ENCODE measurements around the gene CD177.

Gene CD177

DNA sequence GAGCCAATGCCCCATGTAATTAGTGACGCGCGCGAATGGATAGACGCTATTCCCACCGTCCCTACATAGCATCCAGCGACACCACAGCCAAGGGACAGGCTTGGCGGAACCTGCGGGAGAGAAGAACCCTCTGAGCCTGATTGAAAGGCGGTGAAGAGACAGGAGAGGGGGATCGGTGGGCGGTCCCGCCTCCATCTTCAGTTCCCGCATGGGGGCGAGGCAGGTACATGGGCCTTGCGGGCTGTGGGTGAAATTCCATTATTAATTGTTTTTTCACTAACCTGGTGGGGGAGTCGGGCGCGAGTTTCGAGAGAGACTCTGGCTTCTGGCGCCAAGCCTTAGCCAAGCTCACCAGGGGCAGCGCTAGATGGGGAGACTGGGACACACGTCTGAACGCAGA is 52.8 kb downstream of the CD177 start:
- TF ChIP-seq, protein P1, sequence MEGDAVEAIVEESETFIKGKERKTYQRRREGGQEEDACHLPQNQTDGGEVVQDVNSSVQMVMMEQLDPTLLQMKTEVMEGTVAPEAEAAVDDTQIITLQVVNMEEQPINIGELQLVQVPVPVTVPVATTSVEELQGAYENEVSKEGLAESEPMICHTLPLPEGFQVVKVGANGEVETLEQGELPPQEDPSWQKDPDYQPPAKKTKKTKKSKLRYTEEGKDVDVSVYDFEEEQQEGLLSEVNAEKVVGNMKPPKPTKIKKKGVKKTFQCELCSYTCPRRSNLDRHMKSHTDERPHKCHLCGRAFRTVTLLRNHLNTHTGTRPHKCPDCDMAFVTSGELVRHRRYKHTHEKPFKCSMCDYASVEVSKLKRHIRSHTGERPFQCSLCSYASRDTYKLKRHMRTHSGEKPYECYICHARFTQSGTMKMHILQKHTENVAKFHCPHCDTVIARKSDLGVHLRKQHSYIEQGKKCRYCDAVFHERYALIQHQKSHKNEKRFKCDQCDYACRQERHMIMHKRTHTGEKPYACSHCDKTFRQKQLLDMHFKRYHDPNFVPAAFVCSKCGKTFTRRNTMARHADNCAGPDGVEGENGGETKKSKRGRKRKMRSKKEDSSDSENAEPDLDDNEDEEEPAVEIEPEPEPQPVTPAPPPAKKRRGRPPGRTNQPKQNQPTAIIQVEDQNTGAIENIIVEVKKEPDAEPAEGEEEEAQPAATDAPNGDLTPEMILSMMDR (conservative IDR thresholded peaks at IDR 0.05; ENCODE audit: low read depth, low read length) = no peak
- DNase-seq (ENCODE audit: low read depth) = no peak
- H3K4me3 ChIP-seq (ENCODE audit: low read length) = no peak overlapping the region

GRCh38 chr19:43407416-43408005 is 54.0 kb downstream of the CD177 start:
- no peak overlapping the region for H3K4me3 ChIP-seq (ENCODE audit: low read length)
- no peak for DNase-seq (ENCODE audit: low read depth)
- TF ChIP-seq, protein P1 (conservative IDR thresholded peaks at IDR 0.05; ENCODE audit: low read depth, low read length) = no peak

GRCh38 chr19:43408043-43408442 is 54.6 kb downstream of the CD177 start:
- TF ChIP-seq, protein P1 (conservative IDR thresholded peaks at IDR 0.05; ENCODE audit: low read depth, low read length) = no peak
- no peak overlapping the region for H3K4me3 ChIP-seq (ENCODE audit: low read length)
- DNase-seq (ENCODE audit: low read depth) = no peak

GRCh38 chr19:43409415-43409814 is 55.9 kb downstream of the CD177 start:
- H3K4me3 ChIP-seq (ENCODE audit: low read length) = no peak overlapping the region
- no peak for DNase-seq (ENCODE audit: low read depth)
- TF ChIP-seq, protein P1 (conservative IDR thresholded peaks at IDR 0.05; ENCODE audit: low read depth, low read length) = no peak

- H3K4me3 ChIP-seq (ENCODE audit: low read length) = no peak overlapping the region
- TF ChIP-seq, protein P1 (conservative IDR thresholded peaks at IDR 0.05; ENCODE audit: low read depth, low read length) = no peak
- no peak for DNase-seq (ENCODE audit: low read depth)
Measured at GRCh38 chr19:43412441-43412840, 59.0 kb downstream of the CD177 start.
